Erythroblast (primary cell): ENCODE measurements around the gene LAIR1.
A peak's percentile ranks its signal among the peaks of the same experiment; 100 is the strongest.
"Not testable (repeated sequence)": the region's sequence is repeated elsewhere in the genome, so short reads cannot be mapped to it uniquely, and the experiment has no call there.

ENCODE experiments used
- DNase-seq, 2 experiments: peaks; one replicate each; lab custom pipeline; 2025; lab: John Stamatoyannopoulos, UW
- GATA1 ChIP-seq: IDR thresholded peaks from 2 replicates; pipeline ENCODE4 v1.6.1; 2011; ENCODE audit warnings: low read depth, mild to moderate bottlenecking, control low read depth, low read length, moderate library complexity
- POLR2A ChIP-seq: IDR thresholded peaks from 2 replicates; pipeline ENCODE4 v1.6.1; 2011; ENCODE audit warnings: mild to moderate bottlenecking, low read length

Gene LAIR1

GRCh38 chr19:54369082-54369687 is 4.5 kb upstream of the LAIR1 start:
- TF ChIP-seq POLR2A, result no peak
- no peak for TF ChIP-seq GATA1
- peak in 1 of 2 experiments; percentile 11 for DNase-seq

DNA sequence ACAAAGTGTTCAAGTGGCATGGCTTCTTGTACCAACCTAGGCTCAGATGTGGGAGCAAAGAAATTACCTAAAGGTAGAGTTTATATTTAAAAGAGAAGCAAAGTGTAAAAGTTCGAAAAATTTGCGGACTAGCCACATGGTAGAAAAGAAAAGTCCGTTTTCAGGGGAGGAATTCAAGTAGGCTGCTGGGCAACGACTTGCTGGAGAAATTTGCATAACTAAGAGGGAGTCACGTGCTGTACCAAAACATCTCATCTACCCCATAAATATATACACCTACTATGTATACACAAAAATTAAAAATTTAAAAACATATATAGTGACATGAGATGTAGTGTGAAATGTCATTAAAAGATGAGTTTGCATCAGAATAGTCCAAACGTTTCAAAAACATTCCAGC is 2.1 kb upstream of the LAIR1 start:
- TF ChIP-seq POLR2A (no peak), GATA1 (no peak)
- no peak for DNase-seq

GRCh38 chr19:54365798-54366197 is 1.1 kb upstream of the LAIR1 start:
- DNase-seq, result not testable (repeated sequence)

DNA sequence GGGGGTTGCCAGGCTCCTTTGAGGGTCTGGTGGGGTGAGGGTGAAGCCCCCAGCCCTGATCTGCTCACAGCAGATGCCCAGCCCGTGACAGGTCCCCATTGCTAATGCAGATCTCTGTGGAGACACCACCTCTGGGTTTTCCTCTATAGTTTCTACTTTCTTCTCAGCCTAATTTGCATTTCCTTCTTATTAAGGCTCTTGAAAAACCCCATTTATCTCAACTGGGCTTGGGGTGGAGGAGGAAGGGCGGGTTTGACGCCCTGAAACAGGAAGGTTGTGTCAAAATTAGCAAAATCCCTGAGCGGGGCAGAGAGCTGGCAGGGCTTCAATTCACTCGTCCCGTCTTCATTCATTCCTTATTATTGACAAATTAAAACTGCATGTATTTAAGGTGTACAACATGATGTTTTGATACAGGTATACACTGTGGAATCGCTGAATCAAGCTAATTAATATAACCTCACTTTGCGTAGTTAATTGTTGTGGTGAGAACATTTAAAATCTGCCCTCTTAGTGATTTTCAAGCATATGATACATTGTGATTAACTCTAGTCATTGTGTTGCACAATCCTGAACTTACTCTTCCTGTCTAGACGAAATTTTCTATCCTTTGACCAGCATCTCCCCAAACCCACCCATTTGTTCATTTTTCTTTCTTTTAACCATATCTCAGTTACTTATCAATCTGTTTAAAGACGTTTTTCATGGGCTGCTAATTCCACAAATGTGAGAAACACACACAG is 2.9 kb downstream of the LAIR1 start:
- not testable (repeated sequence) for DNase-seq

GRCh38 chr19:54359149-54359820 is 5.4 kb downstream of the LAIR1 start:
- DNase-seq, result not testable (repeated sequence)

- TF ChIP-seq POLR2A (no peak), GATA1 (no peak)
- no peak for DNase-seq
These were observed 7.3 kb downstream of the LAIR1 start for GRCh38 chr19:54357381-54357780.

GRCh38 chr19:54356444-54357056 is 8.2 kb downstream of the LAIR1 start:
- no peak for DNase-seq
- no peak for TF ChIP-seq GATA1
- TF ChIP-seq POLR2A, result no peak

DNA sequence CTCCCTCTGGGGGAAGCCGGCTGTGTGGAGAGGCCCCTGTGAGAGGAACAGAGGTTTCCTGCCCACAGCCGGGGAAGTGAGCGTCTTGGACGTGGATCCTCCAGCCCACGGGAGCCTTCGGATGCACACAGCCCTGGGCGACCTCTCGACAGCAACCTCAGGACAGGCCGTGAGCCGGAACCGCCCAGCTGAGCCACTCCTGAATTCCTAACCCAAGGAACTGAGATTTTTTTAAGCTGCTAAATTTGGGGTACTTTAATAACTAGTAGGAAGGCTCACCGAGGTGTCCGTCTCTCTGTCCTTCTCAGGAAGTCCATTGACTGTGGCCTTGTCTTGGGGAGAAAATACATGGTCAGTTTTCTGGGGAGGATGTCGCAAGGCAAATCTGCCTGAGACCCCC is 9.1 kb downstream of the LAIR1 start:
- TF ChIP-seq POLR2A (no peak), GATA1 (no peak)
- no peak for DNase-seq

GRCh38 chr19:54354761-54355160 is 10.0 kb downstream of the LAIR1 start:
- TF ChIP-seq POLR2A (no peak), GATA1 (no peak)
- DNase-seq, result no peak

DNA sequence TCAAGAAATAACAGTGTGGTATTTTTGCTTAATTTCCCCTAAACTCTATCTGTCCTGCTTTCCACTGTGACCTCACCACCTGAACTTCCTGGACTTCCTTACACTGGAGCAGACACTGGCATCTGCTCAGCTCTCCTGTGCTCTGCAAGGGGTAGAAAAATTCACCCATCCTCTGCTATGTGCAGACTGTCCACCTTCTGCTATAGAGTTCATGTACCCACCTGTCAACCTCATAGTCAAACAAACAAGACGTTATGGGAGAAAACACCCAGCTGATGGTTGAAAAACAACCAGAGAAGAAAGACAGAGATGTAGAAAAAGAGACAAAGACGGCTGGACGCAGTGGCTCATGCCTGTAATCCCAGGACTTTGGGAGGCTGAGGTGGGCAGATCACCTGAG is 12.2 kb downstream of the LAIR1 start:
- no peak for DNase-seq
- no peak for TF ChIP-seq GATA1
- TF ChIP-seq POLR2A, result no peak

GRCh38 chr19:54352041-54352440 is 12.7 kb downstream of the LAIR1 start:
- TF ChIP-seq GATA1 (no peak), POLR2A (no peak)
- no peak for DNase-seq

- no peak for TF ChIP-seq GATA1
- no peak for TF ChIP-seq POLR2A
- no peak for DNase-seq
These were observed 13.3 kb downstream of the LAIR1 start for GRCh38 chr19:54351474-54351873.

GRCh38 chr19:54345938-54346386 is 18.8 kb downstream of the LAIR1 start:
- TF ChIP-seq POLR2A (no peak), GATA1 (no peak)
- DNase-seq, result no peak

GRCh38 chr19:54343868-54344267 is 20.9 kb downstream of the LAIR1 start:
- TF ChIP-seq GATA1 (no peak), POLR2A (no peak)
- DNase-seq, result no peak
